ENCODE results near the gene CCDC191. TPM values are rescaled to one million over a fixed set of nuclear protein-coding genes. Genes with fewer than 3 reads are reported as not detected.

Gene CCDC191
- total RNA-seq, 1 donor: 4.2 TPM

DNA sequence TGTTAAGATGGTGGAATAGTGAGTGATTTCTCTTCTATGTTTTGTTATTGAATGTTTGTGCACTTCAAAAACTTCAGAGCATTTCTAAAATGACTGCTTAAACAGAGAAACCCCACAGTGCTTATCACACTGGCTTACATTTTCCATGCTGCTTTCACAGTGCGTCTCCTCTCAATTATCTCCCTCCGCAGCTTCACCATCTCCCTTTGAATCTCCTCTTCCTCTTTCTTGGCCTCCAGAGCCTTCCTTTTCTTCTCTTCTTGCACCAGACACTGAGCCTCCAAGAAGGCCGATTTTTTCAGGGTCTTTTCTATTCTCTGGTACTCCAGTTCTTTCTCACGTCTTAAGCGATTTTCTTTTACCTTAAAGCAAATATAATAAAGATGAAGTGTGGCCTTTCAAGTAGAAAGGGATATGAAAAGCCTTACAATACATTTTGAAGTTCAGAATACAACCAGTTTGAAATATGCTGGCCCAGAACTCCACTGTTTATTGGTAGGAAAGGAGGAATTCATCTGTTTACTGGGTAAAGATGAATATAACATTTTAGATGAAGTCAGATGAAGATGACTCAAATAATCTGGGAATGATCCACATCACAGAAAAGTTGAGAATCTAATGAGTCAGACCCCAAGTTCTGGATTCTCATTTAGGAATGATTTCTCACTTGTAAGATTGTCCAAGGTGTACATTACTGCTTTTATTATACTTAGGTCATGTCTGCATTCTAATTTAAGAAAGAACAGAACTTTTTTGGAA lies 21.4 kb downstream of the CCDC191 start:
- no peak overlapping the region for H3K4me3 ChIP-seq (ENCODE audit: low read depth, low read length)
- TF ChIP-seq CTCF (IDR thresholded peaks at IDR 0.05; ENCODE audit: insufficient read depth, low read length): no peak
- DNase-seq (ENCODE audit: low read depth): peak; percentile 52

DNA sequence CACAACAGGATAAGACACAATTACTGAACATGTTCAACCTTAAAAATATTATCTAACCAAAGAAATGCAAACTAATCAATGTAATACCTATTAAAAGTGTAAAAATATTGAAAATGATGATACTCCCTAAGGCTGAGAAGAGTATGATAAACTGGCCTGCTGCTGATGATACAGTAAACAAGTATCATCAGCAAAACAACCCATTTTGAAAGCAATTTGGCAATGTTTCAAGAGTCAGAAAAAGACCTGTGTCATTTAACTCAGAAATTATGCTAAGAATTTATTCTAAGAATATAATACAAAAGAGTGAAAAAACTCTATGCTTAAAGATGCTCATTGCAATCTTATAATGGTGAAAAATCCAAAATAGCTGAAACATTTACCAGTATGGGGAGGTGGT lies 22.1 kb downstream of the CCDC191 start:
- no peak for DNase-seq (ENCODE audit: low read depth)
- H3K4me3 ChIP-seq (ENCODE audit: low read depth, low read length): no peak overlapping the region
- TF ChIP-seq CTCF (IDR thresholded peaks at IDR 0.05; ENCODE audit: insufficient read depth, low read length): no peak

GRCh38 chr3:114033721-114034120 lies 22.6 kb downstream of the CCDC191 start:
- DNase-seq (ENCODE audit: low read depth): no peak
- no peak overlapping the region for H3K4me3 ChIP-seq (ENCODE audit: low read depth, low read length)
- no peak for TF ChIP-seq CTCF (IDR thresholded peaks at IDR 0.05; ENCODE audit: insufficient read depth, low read length)

DNA sequence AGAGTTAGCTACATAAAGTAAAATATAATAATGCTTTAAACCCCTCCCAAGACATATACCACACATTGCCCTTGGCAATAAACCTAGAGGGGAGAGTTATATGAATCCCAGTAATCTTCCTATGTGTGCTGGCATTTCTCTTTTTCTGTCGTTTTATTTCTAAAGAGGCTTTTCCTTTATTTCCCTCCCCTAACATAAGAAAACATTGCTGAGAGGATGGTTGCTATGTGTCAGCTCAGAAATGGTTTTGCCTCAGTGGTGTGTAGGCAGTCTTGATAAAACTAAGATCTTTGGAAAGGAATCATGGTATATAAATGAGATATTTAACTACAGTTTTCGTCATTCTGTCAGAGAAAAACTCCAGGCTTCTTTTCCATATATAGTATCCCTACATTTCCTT lies 30.0 kb downstream of the CCDC191 start:
- TF ChIP-seq CTCF (IDR thresholded peaks at IDR 0.05; ENCODE audit: insufficient read depth, low read length): no peak

GRCh38 chr3:114025451-114025850 lies 30.9 kb downstream of the CCDC191 start:
- DNase-seq (ENCODE audit: low read depth): no peak
- no peak for TF ChIP-seq CTCF (IDR thresholded peaks at IDR 0.05; ENCODE audit: insufficient read depth, low read length)
- H3K4me3 ChIP-seq (ENCODE audit: low read depth, low read length): no peak overlapping the region

More for the DNA sequence above, 30.0 kb downstream of the CCDC191 start:
- DNase-seq (ENCODE audit: low read depth): no peak
- H3K4me3 ChIP-seq (ENCODE audit: low read depth, low read length): no peak overlapping the region

DNA sequence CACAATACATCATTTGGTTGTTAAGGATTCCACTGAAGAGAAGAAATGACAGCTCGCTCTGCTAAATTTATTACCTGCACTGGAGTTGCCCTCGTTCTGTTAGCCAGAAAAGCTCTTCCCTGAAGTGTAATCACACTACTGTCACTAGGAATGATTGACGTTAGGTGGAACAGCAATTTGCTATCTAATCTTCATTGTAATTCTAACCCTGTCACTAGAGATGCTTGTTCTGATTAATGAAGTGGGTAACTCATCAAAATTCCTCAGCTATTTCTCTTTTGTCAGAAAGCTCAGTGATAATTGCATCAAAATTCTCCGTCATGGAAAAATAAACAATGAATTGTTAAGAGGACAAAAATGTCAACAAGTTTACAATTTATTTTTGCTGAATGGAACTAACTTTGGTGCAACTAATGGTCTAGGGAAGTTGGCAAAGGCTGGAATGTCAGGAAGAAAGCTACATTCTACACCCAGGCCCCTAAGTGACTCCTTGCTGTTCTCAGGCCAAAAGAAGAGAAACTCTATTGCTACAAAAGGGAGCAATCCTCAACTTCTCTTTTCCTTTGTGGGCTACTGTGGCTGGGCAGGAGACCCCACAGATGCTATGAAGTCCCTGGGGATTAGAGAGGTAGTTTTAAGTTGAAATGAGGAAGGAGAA lies 34.1 kb downstream of the CCDC191 start:
- H3K4me3 ChIP-seq (ENCODE audit: low read depth, low read length): no peak overlapping the region
- DNase-seq (ENCODE audit: low read depth): no peak
- TF ChIP-seq CTCF (IDR thresholded peaks at IDR 0.05; ENCODE audit: insufficient read depth, low read length): no peak

All from fibroblast of the aortic adventitia (primary cell).